ENCODE data around the gene PAN2.

PAN2 gene

GRCh38 chr12:56267443-56268071 is 66.2 kb downstream of the PAN2 start:
- DNase-seq (ENCODE audit: low spot score), result no peak

GRCh38 chr12:56266693-56267442 is 66.9 kb downstream of the PAN2 start, which contains the start of gene COQ10A:
COQ10A (plus strand) TSS chr12:56266942; CDS start chr12:56267119, 177 bp downstream.
- peak; percentile 97 for DNase-seq (ENCODE audit: low spot score)
